ENCODE results near the gene ARL6IP4. TPM values are rescaled to one million over a fixed set of nuclear protein-coding genes. Genes with fewer than 3 reads are reported as not detected.
"Not testable (repeated sequence)": the region's sequence is repeated elsewhere in the genome, so short reads cannot be mapped to it uniquely, and the experiment has no call there.

The ARL6IP4 gene
- total RNA-seq, 2 experiments from 2014 or later: 166 to 175 TPM

- H3K4me1 Mint-ChIP-seq; H3K27me3 Mint-ChIP-seq; H3K9me3 Mint-ChIP-seq; DNase-seq; CTCF ChIA-PET; H3K4me3 Mint-ChIP-seq; H3K36me3 Mint-ChIP-seq (ENCODE audit: low read depth); POLR2A ChIA-PET; H3K27ac Mint-ChIP-seq: not testable (repeated sequence)
Observed at GRCh38 chr12:123014473-123014872, 34.0 kb downstream of the ARL6IP4 start.

DNA sequence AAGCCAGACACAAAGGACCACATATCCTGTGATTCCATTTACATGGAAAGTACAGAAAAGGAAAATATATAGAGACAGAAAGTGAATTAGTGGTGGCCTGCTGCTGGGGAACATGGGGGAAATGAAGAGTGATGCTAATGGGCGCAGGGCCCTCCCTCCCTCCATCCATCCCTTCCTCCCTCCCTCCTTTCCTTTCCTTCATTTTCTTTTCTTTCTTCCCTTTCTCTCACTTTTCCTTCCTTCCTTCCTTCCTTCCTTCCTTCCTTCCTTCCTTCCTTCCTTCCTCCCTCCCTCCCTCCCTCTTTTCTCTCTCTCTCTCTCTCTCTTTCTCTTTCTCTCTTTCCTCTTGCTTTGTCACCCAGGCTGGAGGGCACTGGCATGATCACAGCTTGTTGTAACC is 37.3 kb downstream of the ARL6IP4 start:
- no peak overlapping the region for H3K27ac Mint-ChIP-seq
- H3K36me3 Mint-ChIP-seq (ENCODE audit: low read depth): no peaks in the 10 kb centered on the region
- H3K27me3 Mint-ChIP-seq: no peaks in the 10 kb centered on the region
- no peak for DNase-seq
- H3K4me1 Mint-ChIP-seq: peaks cover 5% of the 10 kb centered on the region
- no peaks in the 10 kb centered on the region for H3K9me3 Mint-ChIP-seq
- POLR2A ChIA-PET: interaction anchor here (0.6 kb wide), 1 partner anchor 83 kb away, joined by 3 read pairs; no protein-coding TSS in a partner anchor
- CTCF ChIA-PET: interaction anchor here (0.6 kb wide), 1 partner anchor 183 kb away, joined by 3 read pairs; no protein-coding TSS in a partner anchor
- H3K4me3 Mint-ChIP-seq: no peak overlapping the region

DNA sequence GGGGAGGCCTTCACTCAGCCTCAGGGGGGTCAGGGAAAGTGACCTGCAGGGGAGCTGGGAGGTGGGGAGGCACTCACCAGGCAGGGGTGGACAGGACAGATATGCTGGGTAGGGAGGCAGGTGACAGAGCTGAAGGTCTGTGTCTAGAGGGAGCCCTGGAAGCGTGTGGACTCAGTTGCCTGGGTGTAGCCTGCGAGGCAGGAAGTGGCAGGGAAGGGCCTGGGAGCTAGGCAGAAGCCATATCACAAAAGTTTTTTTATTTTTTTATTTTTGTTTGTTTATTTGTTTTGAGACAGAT is 39.3 kb downstream of the ARL6IP4 start:
- Mint-ChIP-seq H3K27me3 (no peaks in the 10 kb centered on the region), H3K36me3 (ENCODE audit: low read depth) (no peaks in the 10 kb centered on the region), H3K27ac (no peak overlapping the region), H3K4me3 (no peak overlapping the region), H3K9me3 (no peaks in the 10 kb centered on the region), H3K4me1 (peaks cover 17% of the 10 kb centered on the region)
- no peak for DNase-seq
- ChIA-PET CTCF (no interaction called here), POLR2A (no interaction called here)

- Mint-ChIP-seq H3K27ac (no peak overlapping the region), H3K4me1 (peaks cover 25% of the 10 kb centered on the region), H3K27me3 (no peaks in the 10 kb centered on the region), H3K9me3 (no peaks in the 10 kb centered on the region), H3K4me3 (no peak overlapping the region), H3K36me3 (ENCODE audit: low read depth) (no peaks in the 10 kb centered on the region)
- DNase-seq: no peak
- ChIA-PET CTCF (no interaction called here), POLR2A (interaction anchor here (1.2 kb wide), 1 partner anchor 55 kb away, joined by 3 read pairs; no protein-coding TSS in a partner anchor)
Observed at GRCh38 chr12:123021688-123022604, 41.5 kb downstream of the ARL6IP4 start.

GRCh38 chr12:123022846-123023245 is 42.4 kb downstream of the ARL6IP4 start:
- no peak overlapping the region for H3K27ac Mint-ChIP-seq
- H3K4me1 Mint-ChIP-seq: peaks cover 25% of the 10 kb centered on the region
- H3K36me3 Mint-ChIP-seq (ENCODE audit: low read depth): no peaks in the 10 kb centered on the region
- no peaks in the 10 kb centered on the region for H3K9me3 Mint-ChIP-seq
- no peak overlapping the region for H3K4me3 Mint-ChIP-seq
- POLR2A ChIA-PET: no interaction called here
- H3K27me3 Mint-ChIP-seq: no peaks in the 10 kb centered on the region
- CTCF ChIA-PET: no interaction called here
- no peak for DNase-seq

DNA sequence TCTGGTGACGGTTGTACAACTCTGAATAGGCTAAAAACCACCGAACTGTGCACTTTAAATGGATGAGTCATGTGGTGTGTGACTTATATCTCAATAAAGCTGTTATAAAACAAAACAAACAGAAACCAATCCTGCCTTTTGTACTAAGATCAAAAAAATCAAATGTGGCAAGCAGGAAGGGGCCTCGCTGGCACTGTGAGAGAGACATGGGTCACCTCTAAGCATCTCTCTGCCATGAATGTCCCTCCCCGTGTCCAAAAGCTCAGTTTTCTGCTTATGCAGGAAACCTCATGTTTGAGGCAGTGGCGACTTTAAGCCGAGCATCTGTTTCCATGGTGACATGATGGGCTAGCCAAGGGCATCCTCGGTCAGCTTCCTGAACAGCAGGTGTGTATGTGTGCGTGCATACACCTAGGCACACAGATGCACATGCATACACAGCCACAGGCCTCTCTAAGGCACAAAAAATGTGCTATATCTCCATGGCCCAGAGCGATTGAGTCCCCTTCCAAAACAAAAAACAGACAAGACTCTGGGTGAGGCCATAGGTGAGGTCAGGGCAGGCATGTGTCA is 44.4 kb downstream of the ARL6IP4 start:
- Mint-ChIP-seq H3K27ac (no peak overlapping the region), H3K4me3 (no peak overlapping the region), H3K9me3 (no peaks in the 10 kb centered on the region), H3K4me1 (peaks cover 20% of the 10 kb centered on the region), H3K36me3 (ENCODE audit: low read depth) (no peaks in the 10 kb centered on the region), H3K27me3 (no peaks in the 10 kb centered on the region)
- CTCF ChIA-PET: interaction anchor here (0.9 kb wide), 1 partner anchor 50 kb away, joined by 4 read pairs; no protein-coding TSS in a partner anchor
- POLR2A ChIA-PET: no interaction called here
- DNase-seq: peak; percentile 21

DNA sequence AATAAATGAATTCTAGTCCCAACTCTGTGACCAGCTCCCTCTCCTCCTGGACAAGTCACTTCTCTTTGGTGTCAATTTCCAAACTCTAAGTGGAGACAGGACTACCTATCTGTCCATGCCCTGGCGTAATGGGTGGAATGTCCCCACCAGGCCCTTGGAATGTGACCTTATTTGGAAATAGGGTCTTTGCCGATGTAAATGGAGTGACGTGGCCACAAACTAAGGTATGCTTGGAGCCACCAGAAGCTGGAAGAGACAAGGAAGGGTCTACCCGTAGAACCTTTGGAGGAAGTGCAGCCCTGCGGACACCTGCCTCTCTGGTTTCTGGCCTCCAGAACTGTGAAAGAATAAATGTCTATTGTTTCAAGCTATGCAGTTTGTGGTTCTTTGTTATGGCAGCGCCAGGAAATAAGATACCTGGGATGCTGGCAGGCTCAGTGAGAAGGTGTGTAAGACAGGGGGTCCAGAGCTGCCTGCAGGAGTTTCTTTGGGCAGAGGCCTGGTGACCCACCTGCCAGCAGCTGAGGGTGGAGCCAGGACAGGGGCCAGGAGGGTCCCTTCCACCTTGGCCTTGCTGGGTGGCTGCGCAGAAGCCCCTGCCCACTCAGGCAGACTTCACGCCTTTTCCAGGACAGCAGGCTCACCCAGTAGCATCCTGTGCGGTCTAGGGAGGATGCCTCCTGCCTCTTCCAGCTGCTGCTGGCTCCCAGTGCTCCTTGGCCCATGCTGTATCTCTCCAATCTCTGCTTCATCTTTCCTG is 45.8 kb downstream of the ARL6IP4 start:
- CTCF ChIA-PET: interaction anchor here (1.2 kb wide), 1 partner anchor 17 kb away, joined by 3 read pairs; no protein-coding TSS in a partner anchor
- H3K4me3 Mint-ChIP-seq: no peak overlapping the region
- no peaks in the 10 kb centered on the region for H3K9me3 Mint-ChIP-seq
- H3K27me3 Mint-ChIP-seq: no peaks in the 10 kb centered on the region
- H3K36me3 Mint-ChIP-seq (ENCODE audit: low read depth): no peaks in the 10 kb centered on the region
- no peak overlapping the region for H3K27ac Mint-ChIP-seq
- peaks cover 20% of the 10 kb centered on the region for H3K4me1 Mint-ChIP-seq
- POLR2A ChIA-PET: interaction anchor here (1.0 kb wide), 1 partner anchor 9 kb away, joined by 4 read pairs; no protein-coding TSS in a partner anchor
- no peak for DNase-seq

DNA sequence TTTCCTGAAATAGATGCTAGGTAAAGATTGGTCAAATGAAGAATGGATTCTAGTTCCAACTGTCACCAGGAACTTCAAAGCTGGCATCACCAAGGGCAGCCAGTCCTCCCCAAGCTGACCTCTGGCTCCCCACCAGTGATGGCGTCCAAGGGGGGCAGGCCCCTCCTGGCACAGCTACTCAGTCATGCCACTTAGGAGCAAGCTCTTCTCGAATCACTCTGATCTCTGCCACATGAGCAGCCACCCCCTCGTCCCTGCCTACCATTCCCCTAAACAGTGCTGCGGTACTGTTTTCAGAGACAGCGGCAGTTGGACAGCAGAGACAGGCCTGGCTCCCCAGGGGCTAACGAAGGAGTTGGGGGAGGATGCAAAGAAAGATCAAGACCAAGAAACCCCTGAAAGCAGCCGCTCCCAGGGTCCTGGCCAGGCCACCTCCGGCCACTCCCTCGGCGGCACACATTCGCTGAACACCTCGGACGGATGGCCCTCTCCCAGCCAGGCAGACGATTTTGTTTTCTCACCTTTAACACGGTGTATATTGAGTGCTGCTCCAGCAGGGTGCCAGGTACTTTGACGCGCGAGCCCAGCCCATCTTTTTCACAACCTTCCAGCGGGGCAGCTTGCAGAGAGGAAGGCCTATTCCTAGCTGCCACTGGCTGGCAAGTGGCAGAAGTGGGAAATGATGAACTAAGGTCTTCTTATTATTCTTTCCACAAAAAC is 47.4 kb downstream of the ARL6IP4 start:
- H3K36me3 Mint-ChIP-seq (ENCODE audit: low read depth): no peaks in the 10 kb centered on the region
- ChIA-PET POLR2A (interaction anchor here (1.2 kb wide), 1 partner anchor 53 kb away, joined by 3 read pairs; the partner anchor contains the start of gene OGFOD2), CTCF (interaction anchor here (1.2 kb wide), 1 partner anchor 15 kb away, joined by 3 read pairs; no protein-coding TSS in a partner anchor)
- no peak for DNase-seq
- H3K27me3 Mint-ChIP-seq: no peaks in the 10 kb centered on the region
- no peak overlapping the region for H3K27ac Mint-ChIP-seq
- no peaks in the 10 kb centered on the region for H3K9me3 Mint-ChIP-seq
- peaks cover 20% of the 10 kb centered on the region for H3K4me1 Mint-ChIP-seq
- H3K4me3 Mint-ChIP-seq: no peak overlapping the region

GRCh38 chr12:123028475-123028874 is 48.0 kb downstream of the ARL6IP4 start:
- Mint-ChIP-seq H3K36me3 (ENCODE audit: low read depth) (no peaks in the 10 kb centered on the region), H3K9me3 (no peaks in the 10 kb centered on the region), H3K4me1 (peaks cover 21% of the 10 kb centered on the region), H3K27me3 (no peaks in the 10 kb centered on the region), H3K4me3 (no peak overlapping the region), H3K27ac (no peak overlapping the region)
- CTCF ChIA-PET: no interaction called here
- POLR2A ChIA-PET: interaction anchor here (1.2 kb wide), 1 partner anchor 53 kb away, joined by 3 read pairs; the partner anchor contains the start of gene OGFOD2
- no peak for DNase-seq

- Mint-ChIP-seq H3K4me1 (peaks cover 21% of the 10 kb centered on the region), H3K9me3 (no peaks in the 10 kb centered on the region)
- CTCF ChIA-PET: no interaction called here
Observed at GRCh38 chr12:123029550-123029949, 49.1 kb downstream of the ARL6IP4 start.

GRCh38 chr12:123030686-123031085 is 50.2 kb downstream of the ARL6IP4 start:
- Mint-ChIP-seq H3K9me3 (no peaks in the 10 kb centered on the region), H3K4me3 (no peak overlapping the region), H3K36me3 (ENCODE audit: low read depth) (no peaks in the 10 kb centered on the region), H3K27me3 (no peaks in the 10 kb centered on the region), H3K27ac (no peak overlapping the region), H3K4me1 (peaks cover 12% of the 10 kb centered on the region)
- POLR2A ChIA-PET: no interaction called here
- CTCF ChIA-PET: no interaction called here
- DNase-seq: no peak

More at GRCh38 chr12:123029550-123029949, 49.1 kb downstream of the ARL6IP4 start:
- POLR2A ChIA-PET: no interaction called here
- H3K27me3 Mint-ChIP-seq: no peaks in the 10 kb centered on the region
- DNase-seq: no peak
- H3K4me3 Mint-ChIP-seq: no peak overlapping the region
- no peak overlapping the region for H3K27ac Mint-ChIP-seq
- H3K36me3 Mint-ChIP-seq (ENCODE audit: low read depth): no peaks in the 10 kb centered on the region

DNA sequence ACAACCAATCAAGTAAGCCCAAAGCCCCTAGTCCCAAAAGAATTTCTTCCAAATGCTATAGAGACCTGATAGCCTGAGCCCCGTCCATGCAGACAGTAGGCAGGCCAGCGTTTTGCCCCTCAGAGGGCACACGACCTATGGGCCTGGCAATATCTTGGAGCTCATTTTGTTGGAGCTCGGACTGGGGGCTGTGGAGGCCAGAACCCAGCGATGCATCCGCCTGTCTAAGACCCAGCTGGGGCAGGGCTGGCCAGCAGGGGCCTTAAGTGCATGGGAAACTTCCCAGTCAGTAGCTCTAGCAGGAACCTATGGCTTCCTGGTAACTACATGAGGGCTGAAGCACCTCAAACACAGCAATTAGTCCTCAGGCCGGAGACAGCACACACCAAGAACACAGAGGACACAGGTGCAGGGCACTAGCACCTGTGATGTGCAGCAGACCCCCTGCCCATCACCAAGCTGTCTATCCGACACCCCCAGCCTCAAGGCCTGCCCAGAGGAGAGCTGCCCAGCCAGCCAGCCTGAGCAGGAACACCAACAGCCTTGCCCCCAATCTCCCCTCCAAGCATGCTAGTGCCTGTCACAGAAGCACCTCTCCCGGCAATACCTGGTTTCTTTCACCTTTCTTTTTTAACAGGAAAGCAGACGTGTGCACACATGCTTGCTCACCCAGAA is 50.8 kb downstream of the ARL6IP4 start:
- no peak overlapping the region for H3K4me3 Mint-ChIP-seq
- no peak for DNase-seq
- no peaks in the 10 kb centered on the region for H3K36me3 Mint-ChIP-seq (ENCODE audit: low read depth)
- no peak overlapping the region for H3K27ac Mint-ChIP-seq
- ChIA-PET POLR2A (no interaction called here), CTCF (no interaction called here)
- H3K9me3 Mint-ChIP-seq: no peaks in the 10 kb centered on the region
- no peaks in the 10 kb centered on the region for H3K27me3 Mint-ChIP-seq
- peaks cover 11% of the 10 kb centered on the region for H3K4me1 Mint-ChIP-seq
